SU-DHL-6 (cell line): ENCODE results near the gene ZNF610.

Experiments used
- H2AFZ ChIP-seq: fragments of 200-600 bp; sonication (generic); 2 replicates; pipeline ENCODE4 v1.6.1; 2014; ENCODE audit warnings: low read depth, mild to moderate bottlenecking, moderate library complexity, mixed read lengths, antibody characterized with exemption, low read length; ENCODE audit not compliant: severe bottlenecking
- H3F3A ChIP-seq: fragments of 200-600 bp; shearing (Covaris generic); 2 replicates; pipeline ENCODE4 v1.6.0; 2016; ENCODE audit warnings: antibody characterized with exemption, mild to moderate bottlenecking; ENCODE audit not compliant: insufficient read depth
- H3K27ac ChIP-seq: fragments of 200-600 bp; sonication (generic); 2 replicates; pipeline ENCODE4 v1.5.1; 2016; ENCODE audit warnings: low read depth, mild to moderate bottlenecking, low read length, moderate library complexity, mixed read lengths
- H3K27me3 ChIP-seq: fragments of 200-600 bp; sonication (generic), shearing (Covaris generic); 2 replicates; pipeline ENCODE4 v1.6.0; 2014; ENCODE audit warnings: mild to moderate bottlenecking, low read length
- H3K36me3 ChIP-seq: fragments of 200-600 bp; sonication (generic); 2 replicates; pipeline ENCODE4 v1.6.1; 2014; ENCODE audit warnings: mild to moderate bottlenecking, low read length, mixed read lengths
- H3K4me2 ChIP-seq: fragments of 300-600, 200-600 bp; shearing (Covaris generic), sonication (generic); 2 replicates; pipeline ENCODE4 v1.6.0; 2014; ENCODE audit warnings: low read length, low read depth, mild to moderate bottlenecking; ENCODE audit not compliant: poor library complexity, severe bottlenecking
- H3K4me3 ChIP-seq: fragments of 200-600 bp; sonication (generic); 2 replicates; pipeline ENCODE4 v1.5.1; 2014; ENCODE audit warnings: antibody characterized with exemption, low read length, mild to moderate bottlenecking, mixed read lengths; ENCODE audit not compliant: insufficient read depth, poor library complexity, severe bottlenecking
- H3K79me2 ChIP-seq: fragments of 200-600 bp; sonication (generic); 2 replicates; pipeline ENCODE4 v1.6.1; 2014; ENCODE audit warnings: mild to moderate bottlenecking, low read length, moderate library complexity; ENCODE audit not compliant: insufficient read depth
- H3K9ac ChIP-seq: fragments of 200-600 bp; sonication (generic); 2 replicates; pipeline ENCODE4 v1.7.0; 2014; ENCODE audit warnings: mild to moderate bottlenecking, low read length
- H3K9me2 ChIP-seq: fragments of 200-600 bp; sonication (generic); replicated peaks from 2 replicates; pipeline ENCODE4 v1.6.1; 2014; ENCODE audit warnings: low read length; ENCODE audit not compliant: insufficient read depth
- H3K9me3 ChIP-seq: fragments of 200-600 bp; sonication (generic); 2 replicates; pipeline ENCODE4 v1.6.1; 2014; ENCODE audit warnings: low read length, mixed read lengths; ENCODE audit not compliant: insufficient read depth
- H4K20me1 ChIP-seq: fragments of 200-600 bp; sonication (generic); 2 replicates; pipeline ENCODE4 v1.6.1; 2014; ENCODE audit warnings: low read depth, mild to moderate bottlenecking, antibody characterized with exemption, low read length, moderate library complexity, mixed read lengths
- CTCF ChIP-seq: fragments of 200-600 bp; sonication (generic); IDR thresholded peaks from one replicate; pipeline ENCODE4 v1.5.1; 2017; ENCODE audit warnings: antibody characterized with exemption, mild to moderate bottlenecking, low read length, moderate library complexity; ENCODE audit not compliant: insufficient read depth, poor library complexity, severe bottlenecking
- EZH2phosphoT487 ChIP-seq: fragments of 200-600 bp; sonication (generic), shearing (Covaris generic); conservative IDR thresholded peaks from 2 replicates; pipeline ENCODE4 v1.6.1; 2018; ENCODE audit warnings: mild to moderate bottlenecking, antibody characterized with exemption, low read length, moderate library complexity, mixed read lengths

Gene ZNF610

GRCh38 chr19:52307275-52307674, 28.8 kb upstream of the ZNF610 start:
- H3K9ac ChIP-seq = no peak overlapping the region
- no peaks in the 10 kb centered on the region for H3K9me2 ChIP-seq
- no peaks in the 10 kb centered on the region for H3K27me3 ChIP-seq
- H3K79me2 ChIP-seq = peaks cover 8% of the 10 kb centered on the region; the same call in 1 of the 2 replicates
- H3K4me2 ChIP-seq = no peak overlapping the region
- H3F3A ChIP-seq = no peaks in the 10 kb centered on the region
- H3K27ac ChIP-seq = no peak overlapping the region
- no peak overlapping the region for H3K4me3 ChIP-seq
- TF ChIP-seq EZH2phosphoT487 = no peak
- no peak for TF ChIP-seq CTCF
- peaks cover 84% of the 10 kb centered on the region for H3K36me3 ChIP-seq
- H3K9me3 ChIP-seq = peaks cover 48% of the 10 kb centered on the region; the same call in 1 of the 2 replicates
- H4K20me1 ChIP-seq = no peaks in the 10 kb centered on the region
- no peak overlapping the region for H2AFZ ChIP-seq

- Histone ChIP-seq H3F3A (no peaks in the 10 kb centered on the region), H3K9me3 (peaks cover 79% of the 10 kb centered on the region), H3K27ac (no peak overlapping the region), H3K27me3 (no peaks in the 10 kb centered on the region), H3K4me2 (no peak overlapping the region), H4K20me1 (no peaks in the 10 kb centered on the region), H2AFZ (no peak overlapping the region), H3K9ac (no peak overlapping the region), H3K9me2 (no peaks in the 10 kb centered on the region), H3K36me3 (peaks cover 70% of the 10 kb centered on the region), H3K4me3 (peak overlapping the region; percentile 12), H3K79me2 (no peaks in the 10 kb centered on the region)
- TF ChIP-seq EZH2phosphoT487 (no peak), CTCF (no peak)
These were observed 13.6 kb upstream of the ZNF610 start for GRCh38 chr19:52322429-52322828.

- Histone ChIP-seq H3F3A (no peaks in the 10 kb centered on the region), H3K36me3 (no peaks in the 10 kb centered on the region), H3K27me3 (no peaks in the 10 kb centered on the region), H3K9me3 (peaks cover 37% of the 10 kb centered on the region; the same call in 1 of the 2 replicates), H3K4me3 (no peak overlapping the region), H3K9me2 (no peaks in the 10 kb centered on the region), H3K4me2 (no peak overlapping the region), H3K9ac (no peak overlapping the region), H2AFZ (no peak overlapping the region), H3K27ac (no peak overlapping the region), H4K20me1 (no peaks in the 10 kb centered on the region), H3K79me2 (no peaks in the 10 kb centered on the region)
- TF ChIP-seq CTCF = no peak
- TF ChIP-seq EZH2phosphoT487 = no peak
These were observed 4.3 kb upstream of the ZNF610 start for GRCh38 chr19:52331757-52332156.
